Measurements from ENCODE around the gene TPSG1. TPM values are rescaled to one million over a fixed set of nuclear protein-coding genes. Genes with fewer than 3 reads are reported as not detected.

Gene TPSG1
- total and polyA plus RNA-seq, 12 donors, result 0.06 to 0.37 TPM; not detected in 10

GRCh38 chr16:1221628-1222552 lies 3.2 kb downstream of the TPSG1 start:
- Histone ChIP-seq H3K27me3 (no peaks in the 10 kb centered on the region), H3K4me3 (no peak overlapping the region), H3K36me3 (no peaks in the 10 kb centered on the region), H3K27ac (no peak overlapping the region), H3K9me3 (no peaks in the 10 kb centered on the region), H3K4me1 (no peaks in the 10 kb centered on the region)
- ATAC-seq (no peak), DNase-seq (no peak)
- WGBS, 2 donors, result 79 to 82% methylated on average over 40 of the region's 40 CpGs
- TF ChIP-seq, protein P1, sequence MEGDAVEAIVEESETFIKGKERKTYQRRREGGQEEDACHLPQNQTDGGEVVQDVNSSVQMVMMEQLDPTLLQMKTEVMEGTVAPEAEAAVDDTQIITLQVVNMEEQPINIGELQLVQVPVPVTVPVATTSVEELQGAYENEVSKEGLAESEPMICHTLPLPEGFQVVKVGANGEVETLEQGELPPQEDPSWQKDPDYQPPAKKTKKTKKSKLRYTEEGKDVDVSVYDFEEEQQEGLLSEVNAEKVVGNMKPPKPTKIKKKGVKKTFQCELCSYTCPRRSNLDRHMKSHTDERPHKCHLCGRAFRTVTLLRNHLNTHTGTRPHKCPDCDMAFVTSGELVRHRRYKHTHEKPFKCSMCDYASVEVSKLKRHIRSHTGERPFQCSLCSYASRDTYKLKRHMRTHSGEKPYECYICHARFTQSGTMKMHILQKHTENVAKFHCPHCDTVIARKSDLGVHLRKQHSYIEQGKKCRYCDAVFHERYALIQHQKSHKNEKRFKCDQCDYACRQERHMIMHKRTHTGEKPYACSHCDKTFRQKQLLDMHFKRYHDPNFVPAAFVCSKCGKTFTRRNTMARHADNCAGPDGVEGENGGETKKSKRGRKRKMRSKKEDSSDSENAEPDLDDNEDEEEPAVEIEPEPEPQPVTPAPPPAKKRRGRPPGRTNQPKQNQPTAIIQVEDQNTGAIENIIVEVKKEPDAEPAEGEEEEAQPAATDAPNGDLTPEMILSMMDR (IDR thresholded peaks at IDR 0.05), result no peak
- intact Hi-C loops (cut with DNase I), result no loop called here

- no peaks in the 10 kb centered on the region for H3K4me1 ChIP-seq
- WGBS, 2 donors, result 75 to 85% methylated on average over 45 to 48 of the region's 48 CpGs
- H3K9me3 ChIP-seq, result no peaks in the 10 kb centered on the region
- H3K27me3 ChIP-seq, result no peaks in the 10 kb centered on the region
- H3K27ac ChIP-seq, result no peak overlapping the region
- TF ChIP-seq, protein P1 (IDR thresholded peaks at IDR 0.05), result no peak
- intact Hi-C loops (cut with DNase I), result no loop called here
- no peak for DNase-seq
- no peak overlapping the region for H3K4me3 ChIP-seq
- ATAC-seq, result no peak
- no peaks in the 10 kb centered on the region for H3K36me3 ChIP-seq
Measured at GRCh38 chr16:1220841-1221627, 4.0 kb downstream of the TPSG1 start.

GRCh38 chr16:1220098-1220728 lies 4.9 kb downstream of the TPSG1 start:
- intact Hi-C loops (cut with DNase I), result no loop called here
- H3K36me3 ChIP-seq, result no peaks in the 10 kb centered on the region

More at GRCh38 chr16:1220098-1220728, 4.9 kb downstream of the TPSG1 start:
- Histone ChIP-seq H3K27ac (no peak overlapping the region), H3K4me1 (no peaks in the 10 kb centered on the region), H3K4me3 (no peak overlapping the region), H3K9me3 (no peaks in the 10 kb centered on the region), H3K27me3 (no peaks in the 10 kb centered on the region)
- WGBS, 2 donors, result 92% methylated on average over 51 to 55 of the region's 55 CpGs
- TF ChIP-seq, protein P1 (IDR thresholded peaks at IDR 0.05), result no peak
- ATAC-seq, result no peak
- no peak for DNase-seq
